ENCODE results near the gene SDCCAG8. TPM values are rescaled to one million over a fixed set of nuclear protein-coding genes. Genes with fewer than 3 reads are reported as not detected.

The SDCCAG8 gene
- total RNA-seq, 1 donor from 2014 or later: 21.4 TPM

DNA sequence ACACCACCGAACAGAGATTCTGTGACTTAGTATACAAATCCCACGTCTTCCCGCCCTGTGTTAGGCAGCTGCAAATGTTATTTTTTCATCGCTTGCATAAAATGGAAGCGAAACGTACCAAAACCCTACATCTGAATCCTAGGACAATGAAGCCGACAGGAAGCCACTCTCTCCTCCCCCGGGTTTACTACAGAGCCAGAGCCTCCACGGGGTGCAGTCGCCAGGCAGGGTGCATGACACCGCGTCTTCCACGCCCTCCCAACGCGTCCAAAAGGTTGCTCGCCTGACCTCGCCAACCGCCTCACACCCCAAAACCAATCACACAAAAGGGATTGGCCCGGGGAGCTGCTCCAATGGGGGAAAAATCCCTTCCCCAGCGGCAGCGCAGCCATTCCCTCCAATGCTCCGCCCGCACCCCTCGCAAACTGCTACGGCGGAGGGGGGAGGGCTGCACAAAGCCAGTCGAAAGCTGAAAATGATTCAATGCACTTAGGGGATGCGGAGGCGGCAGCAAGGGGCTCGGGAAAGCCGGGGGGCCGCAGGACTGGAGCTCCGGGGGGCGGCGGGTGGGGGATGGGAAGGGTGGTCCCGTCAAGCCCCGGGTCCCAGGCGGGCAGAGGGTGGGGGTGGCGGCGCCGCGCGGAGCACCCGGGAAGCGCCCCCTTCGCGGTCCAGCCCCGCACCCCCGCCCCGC, 1.5 kb upstream of the SDCCAG8 start:
- intact Hi-C loops (cut with micrococcal nuclease): no loop called here
- Histone ChIP-seq H3K4me3 (peak overlapping the region; percentile 95), H3K27me3 (ENCODE audit: low read depth) (no peaks in the 10 kb centered on the region), H3K4me1 (peaks cover 84% of the 10 kb centered on the region), H3K27ac (replicated peaks) (peak overlapping the region; percentile 98), H3K9me3 (replicated peaks) (no peaks in the 10 kb centered on the region), H3K36me3 (no peaks in the 10 kb centered on the region)
- peak; percentile 65 for DNase-seq
- TF ChIP-seq, protein P1, sequence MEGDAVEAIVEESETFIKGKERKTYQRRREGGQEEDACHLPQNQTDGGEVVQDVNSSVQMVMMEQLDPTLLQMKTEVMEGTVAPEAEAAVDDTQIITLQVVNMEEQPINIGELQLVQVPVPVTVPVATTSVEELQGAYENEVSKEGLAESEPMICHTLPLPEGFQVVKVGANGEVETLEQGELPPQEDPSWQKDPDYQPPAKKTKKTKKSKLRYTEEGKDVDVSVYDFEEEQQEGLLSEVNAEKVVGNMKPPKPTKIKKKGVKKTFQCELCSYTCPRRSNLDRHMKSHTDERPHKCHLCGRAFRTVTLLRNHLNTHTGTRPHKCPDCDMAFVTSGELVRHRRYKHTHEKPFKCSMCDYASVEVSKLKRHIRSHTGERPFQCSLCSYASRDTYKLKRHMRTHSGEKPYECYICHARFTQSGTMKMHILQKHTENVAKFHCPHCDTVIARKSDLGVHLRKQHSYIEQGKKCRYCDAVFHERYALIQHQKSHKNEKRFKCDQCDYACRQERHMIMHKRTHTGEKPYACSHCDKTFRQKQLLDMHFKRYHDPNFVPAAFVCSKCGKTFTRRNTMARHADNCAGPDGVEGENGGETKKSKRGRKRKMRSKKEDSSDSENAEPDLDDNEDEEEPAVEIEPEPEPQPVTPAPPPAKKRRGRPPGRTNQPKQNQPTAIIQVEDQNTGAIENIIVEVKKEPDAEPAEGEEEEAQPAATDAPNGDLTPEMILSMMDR (IDR thresholded peaks at IDR 0.05; ENCODE audit: borderline replicate concordance): no peak

DNA sequence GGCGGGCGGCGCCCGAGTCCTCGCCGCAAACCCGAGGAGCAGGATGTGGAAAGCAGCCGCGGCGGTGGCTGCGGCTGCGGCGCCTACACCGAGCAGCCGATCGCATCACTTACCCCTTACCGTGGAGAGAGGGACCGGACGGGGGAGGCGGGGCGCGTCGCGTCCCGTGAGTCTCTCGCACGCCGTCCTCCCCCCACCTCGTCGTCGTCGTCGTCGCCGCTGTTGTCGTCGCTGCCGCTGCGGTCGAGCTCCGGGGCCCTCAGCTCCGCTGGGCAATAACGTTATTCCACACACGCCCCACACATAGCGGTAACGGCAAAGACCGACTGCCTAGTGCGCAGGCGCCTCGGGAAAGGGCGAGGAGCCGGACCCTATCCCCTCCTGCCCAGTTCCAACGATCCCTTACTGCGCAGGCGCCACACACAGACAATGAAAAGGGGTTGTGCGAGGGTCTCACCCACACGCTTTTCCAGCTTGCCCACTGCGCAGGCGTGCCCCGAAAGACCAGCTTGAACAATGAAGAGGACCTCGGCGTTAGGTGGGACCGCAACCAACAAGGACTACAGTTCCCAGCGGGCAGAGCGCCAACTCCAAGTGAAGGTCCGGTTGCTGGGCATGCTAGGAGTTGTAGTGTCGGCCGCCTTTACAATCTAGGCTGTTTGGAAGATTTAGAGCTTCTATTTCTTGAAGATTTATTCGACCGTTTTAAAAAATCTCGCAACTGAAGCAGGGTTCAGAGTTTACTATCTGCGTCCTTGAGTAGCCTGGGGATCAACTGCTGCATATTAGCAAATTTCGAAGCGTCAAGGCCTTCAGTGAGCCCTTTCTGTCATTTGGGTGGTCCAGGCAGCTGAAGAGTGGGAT, 682 bp upstream of the SDCCAG8 start, which contains the start of gene CEP170:
CEP170 (minus strand) TSS at position 355 of the 864 bp plus-strand sequence. CDS start 30,001 bp downstream, outside the sequence.
- no peaks in the 10 kb centered on the region for H3K27me3 ChIP-seq (ENCODE audit: low read depth)
- H3K27ac ChIP-seq (replicated peaks): peak within 1 kb of the TSS; percentile 98
- TF ChIP-seq, protein P1 (IDR thresholded peaks at IDR 0.05; ENCODE audit: borderline replicate concordance): no peak
- H3K36me3 ChIP-seq: no peaks in the 10 kb centered on the region
- intact Hi-C loops (cut with micrococcal nuclease): no loop called here
- H3K4me1 ChIP-seq: peaks cover 76% of the 10 kb centered on the region
- DNase-seq: peak; percentile 94
- H3K9me3 ChIP-seq (replicated peaks): no peaks in the 10 kb centered on the region
- H3K4me3 ChIP-seq: peak within 1 kb of the TSS; percentile 95

DNA sequence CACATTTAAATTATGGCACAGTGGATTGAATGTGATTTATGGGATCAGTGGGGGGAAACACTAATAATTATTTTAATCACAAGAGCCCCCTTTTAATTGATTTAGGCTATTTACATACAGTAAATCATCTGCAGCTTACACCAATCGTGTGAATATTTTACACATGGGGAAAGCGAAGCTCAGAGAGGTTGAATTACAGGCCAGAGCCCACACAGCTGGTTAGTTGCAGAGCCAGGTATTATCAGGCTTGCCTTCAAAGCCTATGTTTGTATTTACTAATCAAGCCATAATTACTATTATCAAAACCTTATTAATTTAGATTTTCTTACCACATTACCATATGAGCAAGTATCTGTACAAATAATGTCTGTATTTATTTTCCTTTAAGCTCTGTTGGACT, 749 bp downstream of the SDCCAG8 start:
- H3K4me3 ChIP-seq: peak overlapping the region; percentile 95
- no peaks in the 10 kb centered on the region for H3K27me3 ChIP-seq (ENCODE audit: low read depth)
- intact Hi-C loops (cut with micrococcal nuclease): no loop called here
- peak overlapping the region; percentile 98 for H3K27ac ChIP-seq (replicated peaks)
- no peak for DNase-seq
- TF ChIP-seq, protein P1 (IDR thresholded peaks at IDR 0.05; ENCODE audit: borderline replicate concordance): no peak
- no peaks in the 10 kb centered on the region for H3K9me3 ChIP-seq (replicated peaks)
- H3K36me3 ChIP-seq: no peaks in the 10 kb centered on the region
- peaks cover 62% of the 10 kb centered on the region for H3K4me1 ChIP-seq

DNA sequence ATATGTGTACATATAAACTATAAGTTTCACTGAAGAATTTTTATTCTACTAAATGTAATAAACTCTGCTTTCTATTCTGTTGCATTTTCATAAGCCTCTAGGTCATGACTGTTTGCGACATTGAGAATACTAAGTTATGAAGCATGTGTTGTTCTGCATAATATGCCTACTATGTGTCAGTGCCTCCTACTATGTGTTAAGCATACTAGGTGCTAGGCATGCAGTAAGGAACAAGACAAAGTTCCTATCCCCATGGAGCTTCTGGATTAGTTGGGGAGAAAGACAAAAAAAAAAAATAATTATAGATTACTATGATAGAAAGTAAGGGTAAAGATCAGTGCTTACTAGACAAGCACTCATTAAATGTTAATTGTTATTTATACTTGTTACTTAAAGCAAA, 1.3 kb downstream of the SDCCAG8 start:
- no peaks in the 10 kb centered on the region for H3K36me3 ChIP-seq
- no peak overlapping the region for H3K27ac ChIP-seq (replicated peaks)
- TF ChIP-seq, protein P1 (IDR thresholded peaks at IDR 0.05; ENCODE audit: borderline replicate concordance): no peak
- DNase-seq: no peak
- peaks cover 56% of the 10 kb centered on the region for H3K4me1 ChIP-seq
- no peaks in the 10 kb centered on the region for H3K9me3 ChIP-seq (replicated peaks)
- no peaks in the 10 kb centered on the region for H3K27me3 ChIP-seq (ENCODE audit: low read depth)
- H3K4me3 ChIP-seq: peak overlapping the region; percentile 95
- intact Hi-C loops (cut with micrococcal nuclease): no loop called here

DNA sequence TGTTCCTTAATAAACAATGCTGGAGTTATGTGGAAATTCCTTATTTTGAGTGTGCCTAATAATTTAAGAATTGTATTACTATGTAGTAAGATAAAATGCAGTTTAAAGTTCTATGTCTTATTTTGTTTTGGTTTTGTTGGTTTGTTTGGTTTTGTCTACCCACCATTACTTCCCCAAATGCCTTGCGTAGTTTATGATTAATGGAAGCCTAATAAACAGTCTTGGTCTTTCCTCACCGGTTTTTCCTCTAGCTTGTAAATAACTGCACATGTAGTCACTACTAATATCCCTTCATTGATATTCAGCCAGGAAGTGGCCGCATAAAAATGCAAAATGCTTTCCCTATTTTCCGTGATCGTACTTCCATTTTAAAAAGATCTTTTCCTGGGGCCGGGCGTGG, 2.9 kb downstream of the SDCCAG8 start:
- TF ChIP-seq, protein P1 (IDR thresholded peaks at IDR 0.05; ENCODE audit: borderline replicate concordance): no peak
- no peak overlapping the region for H3K27ac ChIP-seq (replicated peaks)
- DNase-seq: no peak
- peaks cover 51% of the 10 kb centered on the region for H3K4me1 ChIP-seq
- intact Hi-C loops (cut with micrococcal nuclease): no loop called here
- no peaks in the 10 kb centered on the region for H3K36me3 ChIP-seq
- no peaks in the 10 kb centered on the region for H3K27me3 ChIP-seq (ENCODE audit: low read depth)
- H3K9me3 ChIP-seq (replicated peaks): no peaks in the 10 kb centered on the region
- H3K4me3 ChIP-seq: no peak overlapping the region
